Activated CD8-positive, alpha-beta T cell treated with anti-CD3 and anti-CD28 coated beads for 36 hours (primary cell): Measurements from ENCODE around the gene TMPRSS5. TPM values are rescaled to one million over a fixed set of nuclear protein-coding genes. Genes with fewer than 3 reads are reported as not detected.

ENCODE experiments used
- ATAC-seq: fragments of 200-7000 bp; cut with Tn5 transposase; one replicate; pipeline ENCODE4 v1.10.0; 2021; ENCODE audit warnings: mild to moderate bottlenecking, moderate library complexity
- CTCF ChIA-PET: fragments of 350-600 bp; sonication (Branson Sonifier 250); formaldehyde crosslinking; loops from one replicate; lab custom pipeline; 2021; ENCODE audit warnings: antibody characterized with exemption; lab: Charles Lee
- POLR2A ChIA-PET: fragments of 350-600 bp; sonication (Branson Sonifier 250); formaldehyde crosslinking; loops from one replicate; lab custom pipeline; 2021; ENCODE audit warnings: antibody characterized with exemption; lab: Charles Lee
- DNase-seq: peaks from one replicate; pipeline ENCODE4 v3.0.0-alpha.2; 2020
- H3K27ac Mint-ChIP-seq: one replicate; pipeline ENCODE4 v1.8.0; 2021; ENCODE audit warnings: mild to moderate bottlenecking, mixed read lengths
- H3K27me3 Mint-ChIP-seq: one replicate; pipeline ENCODE4 v1.8.0; 2021; ENCODE audit warnings: mixed read lengths
- H3K36me3 Mint-ChIP-seq: one replicate; pipeline ENCODE4 v1.8.0; 2021; ENCODE audit warnings: low read depth, mixed read lengths
- H3K4me1 Mint-ChIP-seq: one replicate; pipeline ENCODE4 v1.8.0; 2021; ENCODE audit warnings: low read depth, mixed read lengths
- H3K4me3 Mint-ChIP-seq: one replicate; pipeline ENCODE4 v1.8.0; 2021; ENCODE audit warnings: mild to moderate bottlenecking, moderate library complexity, mixed read lengths
- H3K9me3 Mint-ChIP-seq: one replicate; pipeline ENCODE4 v1.8.0; 2021; ENCODE audit warnings: mixed read lengths
- intact Hi-C: fragments of 100-400 bp; cut with micrococcal nuclease; formaldehyde crosslinking; loops from one replicate; pipeline ENCODE4 v1.10.0; 2022
- total RNA-seq, 2 experiments: library from RNA; stranded (reverse); gene quantifications; one replicate each; pipeline ENCODE4 v1.2.3, GENCODE V29; 2021
- TF ChIP-seq, protein P1 (sequence below): fragments of 200-600 bp; IDR thresholded peaks from one replicate; pipeline ENCODE4 v1.8.0; 2022; ENCODE audit warnings: antibody characterized with exemption, mild to moderate bottlenecking

Gene TMPRSS5
- total RNA-seq, 2 experiments from 2014 or later, result 0.85 to 1.0 TPM

DNA sequence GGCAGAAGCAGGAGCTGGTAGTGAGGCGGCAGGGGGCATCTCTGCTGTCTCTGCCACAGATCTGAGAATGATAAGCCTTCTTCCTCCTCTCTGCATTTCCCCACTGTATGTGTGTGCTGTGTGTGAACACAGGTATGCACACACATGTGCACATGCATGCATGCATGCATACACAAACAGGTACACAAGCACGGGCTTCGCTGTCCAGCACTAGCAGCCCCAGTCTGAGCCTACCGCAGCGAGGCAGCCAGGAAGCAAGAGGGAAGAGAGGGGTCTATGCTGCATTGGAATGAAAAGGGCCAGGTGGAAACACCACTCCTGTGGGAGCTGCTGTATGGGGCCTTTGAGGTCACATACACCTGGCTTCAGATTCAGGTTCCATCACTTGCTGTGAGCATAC is 62.4 kb downstream of the TMPRSS5 start:
- H3K4me1 Mint-ChIP-seq, result no peaks in the 10 kb centered on the region
- intact Hi-C loops, result no loop called here
- TF ChIP-seq, protein P1, sequence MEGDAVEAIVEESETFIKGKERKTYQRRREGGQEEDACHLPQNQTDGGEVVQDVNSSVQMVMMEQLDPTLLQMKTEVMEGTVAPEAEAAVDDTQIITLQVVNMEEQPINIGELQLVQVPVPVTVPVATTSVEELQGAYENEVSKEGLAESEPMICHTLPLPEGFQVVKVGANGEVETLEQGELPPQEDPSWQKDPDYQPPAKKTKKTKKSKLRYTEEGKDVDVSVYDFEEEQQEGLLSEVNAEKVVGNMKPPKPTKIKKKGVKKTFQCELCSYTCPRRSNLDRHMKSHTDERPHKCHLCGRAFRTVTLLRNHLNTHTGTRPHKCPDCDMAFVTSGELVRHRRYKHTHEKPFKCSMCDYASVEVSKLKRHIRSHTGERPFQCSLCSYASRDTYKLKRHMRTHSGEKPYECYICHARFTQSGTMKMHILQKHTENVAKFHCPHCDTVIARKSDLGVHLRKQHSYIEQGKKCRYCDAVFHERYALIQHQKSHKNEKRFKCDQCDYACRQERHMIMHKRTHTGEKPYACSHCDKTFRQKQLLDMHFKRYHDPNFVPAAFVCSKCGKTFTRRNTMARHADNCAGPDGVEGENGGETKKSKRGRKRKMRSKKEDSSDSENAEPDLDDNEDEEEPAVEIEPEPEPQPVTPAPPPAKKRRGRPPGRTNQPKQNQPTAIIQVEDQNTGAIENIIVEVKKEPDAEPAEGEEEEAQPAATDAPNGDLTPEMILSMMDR, result no peak
- ATAC-seq (no peak), DNase-seq (no peak)
- CTCF ChIA-PET, result no interaction called here
- H3K27ac Mint-ChIP-seq, result no peak overlapping the region
- H3K4me3 Mint-ChIP-seq, result no peak overlapping the region
- H3K27me3 Mint-ChIP-seq, result peaks cover 9% of the 10 kb centered on the region
- H3K9me3 Mint-ChIP-seq, result no peaks in the 10 kb centered on the region
- H3K36me3 Mint-ChIP-seq, result no peaks in the 10 kb centered on the region
- POLR2A ChIA-PET, result no interaction called here

DNA sequence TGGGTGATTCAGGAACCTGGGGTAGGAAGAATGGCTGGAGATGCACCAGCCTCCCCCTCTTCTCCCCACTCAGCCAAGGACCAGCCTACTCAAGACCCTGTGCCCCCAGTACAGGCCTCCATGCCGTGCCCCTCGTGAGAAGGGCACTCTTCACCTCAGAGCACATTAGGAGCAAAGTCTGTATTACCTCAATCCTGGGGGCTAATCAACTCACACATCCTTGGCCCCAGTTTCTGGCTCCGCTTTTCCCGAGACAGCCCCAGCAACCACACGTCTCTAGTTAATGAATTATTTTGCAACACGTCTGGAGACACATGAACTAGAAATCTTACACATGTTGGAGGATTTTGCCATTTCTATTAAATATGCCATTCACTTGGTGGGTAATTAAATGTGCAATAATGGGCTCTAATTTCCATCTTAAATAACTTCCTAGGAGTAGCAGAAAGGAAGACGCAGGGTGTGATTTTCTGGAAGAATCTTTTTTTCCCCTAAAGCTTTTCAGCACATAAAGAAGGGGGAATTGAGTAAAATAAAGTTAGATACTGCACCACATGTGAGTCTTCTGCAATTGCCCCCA is 63.0 kb downstream of the TMPRSS5 start:
- intact Hi-C loops, result no loop called here
- ATAC-seq, result no peak
- DNase-seq, result no peak
- H3K9me3 Mint-ChIP-seq, result no peaks in the 10 kb centered on the region
- CTCF ChIA-PET, result no interaction called here
- H3K4me3 Mint-ChIP-seq, result no peak overlapping the region
- POLR2A ChIA-PET, result no interaction called here
- TF ChIP-seq, protein P1, result no peak
- H3K27ac Mint-ChIP-seq, result no peak overlapping the region
- H3K27me3 Mint-ChIP-seq, result peaks cover 10% of the 10 kb centered on the region
- no peaks in the 10 kb centered on the region for H3K4me1 Mint-ChIP-seq
- no peaks in the 10 kb centered on the region for H3K36me3 Mint-ChIP-seq

DNA sequence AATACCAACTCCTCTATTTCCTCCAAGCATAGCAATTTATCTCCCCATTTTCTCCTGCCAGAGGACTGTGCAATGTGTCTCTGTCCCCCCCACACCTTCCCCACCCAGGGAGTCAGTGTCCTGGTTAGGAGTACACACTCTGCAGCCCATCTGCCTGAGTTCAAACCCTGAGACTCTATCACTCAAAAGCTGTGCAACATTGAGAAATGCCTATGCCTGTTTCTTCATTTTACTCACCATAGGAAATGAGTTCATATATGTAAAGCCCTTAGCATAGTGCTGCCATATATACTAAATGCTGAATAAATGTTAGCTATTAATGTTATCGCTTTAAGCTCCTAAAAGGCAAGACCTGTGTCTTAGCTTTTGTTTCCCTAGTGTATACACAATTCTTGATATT is 64.0 kb downstream of the TMPRSS5 start:
- Mint-ChIP-seq H3K9me3 (no peaks in the 10 kb centered on the region), H3K4me3 (no peak overlapping the region), H3K27ac (no peak overlapping the region), H3K36me3 (no peaks in the 10 kb centered on the region), H3K4me1 (no peaks in the 10 kb centered on the region), H3K27me3 (peaks cover 10% of the 10 kb centered on the region)
- CTCF ChIA-PET, result no interaction called here
- intact Hi-C loops, result no loop called here
- DNase-seq, result no peak
- TF ChIP-seq, protein P1, result no peak
- ATAC-seq, result no peak
- POLR2A ChIA-PET, result no interaction called here

DNA sequence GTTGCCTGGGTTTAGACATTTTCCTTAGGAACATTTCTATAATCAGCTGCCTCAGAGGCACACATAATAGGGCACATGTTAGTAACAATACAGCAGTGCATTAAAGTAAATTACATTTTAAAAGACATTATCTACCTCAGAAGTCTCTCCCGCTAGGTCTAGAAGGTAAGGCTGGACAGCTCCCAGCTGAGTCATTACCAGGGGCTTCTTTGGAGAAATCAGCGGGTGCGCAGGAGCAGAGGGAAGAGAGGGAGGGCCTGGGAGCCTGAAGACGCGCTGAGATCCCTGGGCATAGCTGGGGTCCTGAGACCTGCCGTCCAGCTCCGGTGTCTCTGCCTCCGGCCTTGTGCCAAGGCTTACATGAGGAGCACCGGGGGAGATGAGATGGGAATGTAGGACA is 67.7 kb downstream of the TMPRSS5 start:
- ChIA-PET CTCF (no interaction called here), POLR2A (interaction anchor here (0.8 kb wide), 1 partner anchor 12 kb away, joined by 3 read pairs; no protein-coding TSS in a partner anchor)
- ATAC-seq (no peak), DNase-seq (no peak)
- TF ChIP-seq, protein P1, result no peak
- H3K27ac Mint-ChIP-seq, result no peak overlapping the region
- H3K36me3 Mint-ChIP-seq, result no peaks in the 10 kb centered on the region
- no peaks in the 10 kb centered on the region for H3K4me1 Mint-ChIP-seq
- peaks cover 10% of the 10 kb centered on the region for H3K27me3 Mint-ChIP-seq
- H3K9me3 Mint-ChIP-seq, result no peaks in the 10 kb centered on the region
- H3K4me3 Mint-ChIP-seq, result no peak overlapping the region
- intact Hi-C loops, result no loop called here

DNA sequence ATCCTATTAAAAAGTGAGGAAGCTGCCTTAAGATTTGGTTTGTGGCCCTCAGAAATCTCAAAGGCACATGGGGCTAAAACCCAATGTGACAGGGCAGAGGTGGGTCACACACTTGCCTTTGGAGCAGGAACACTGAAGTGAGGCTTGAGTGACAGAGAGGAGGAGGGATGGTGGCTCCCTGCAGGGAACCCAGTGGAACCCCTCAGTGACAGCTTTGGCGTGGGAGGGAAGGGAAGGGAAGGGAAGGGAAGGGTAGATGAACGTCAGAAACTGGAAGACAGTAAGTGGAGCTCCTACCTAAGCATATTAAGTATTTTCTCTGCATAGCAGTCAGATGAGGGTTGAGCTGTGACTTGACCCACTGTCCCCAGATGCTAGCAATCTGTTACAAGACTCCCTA is 68.5 kb downstream of the TMPRSS5 start:
- ChIA-PET POLR2A (no interaction called here), CTCF (no interaction called here)
- DNase-seq (no peak), ATAC-seq (no peak)
- Mint-ChIP-seq H3K36me3 (no peaks in the 10 kb centered on the region), H3K27ac (no peak overlapping the region), H3K4me1 (no peaks in the 10 kb centered on the region), H3K4me3 (no peak overlapping the region), H3K27me3 (peaks cover 8% of the 10 kb centered on the region), H3K9me3 (no peaks in the 10 kb centered on the region)
- intact Hi-C loops, result no loop called here
- TF ChIP-seq, protein P1, result no peak

Other genes starting within 250 kb of the TMPRSS5 start
- gene DRD2, start 230.9 kb downstream of the TMPRSS5 start, total RNA-seq, result not detected
- 10 to 100 TPM; 15.2 to 15.5 TPM for gene ZW10, start 67.4 kb upstream of the TMPRSS5 start, total RNA-seq
- not detected for gene CLDN25, start 73.5 kb upstream of the TMPRSS5 start, total RNA-seq
- gene USP28, start 169.3 kb upstream of the TMPRSS5 start, total RNA-seq, result 10 to 100 TPM; 40.3 to 41.9 TPM
- gene HTR3B, start 198.5 kb upstream of the TMPRSS5 start, total RNA-seq, result not detected